Upper lobe of left lung (tissue), 4 donors: Measurements from ENCODE around the gene SRGAP3.

Experiments
- CTCF ChIP-seq, 6 experiments: fragments of 450-650 bp in 4 of 6; fragments of 200-600 bp in 2 of 6; sonication (generic) in 2 of 6; IDR thresholded peaks; one replicate each; pipeline ENCODE4 v1.5.1; 2016 to 2019; ENCODE audit warnings: antibody characterized with exemption in 6 of 6
- POLR2AphosphoS5 ChIP-seq, 2 donors: sonication (generic); formaldehyde crosslinking; IDR thresholded peaks; one replicate each; pipeline ENCODE4 v1.5.1; 2017; ENCODE audit warnings: antibody characterized with exemption in 2 of 2

GRCh38 chr3:9122732-9123364, 126.6 kb downstream of the SRGAP3 start:
- TF ChIP-seq CTCF (IDR thresholded peaks at IDR 0.05) (no peak), POLR2AphosphoS5 (IDR thresholded peaks at IDR 0.05) (no peak)
